NCI-H2029 treated with DMSO at 0.1 percent for 48 hours (cell line): ENCODE results near the gene COX8C.
"Not testable (repeated sequence)": the region's sequence is repeated elsewhere in the genome, so short reads cannot be mapped to it uniquely, and the experiment has no call there.

Source experiments
- DNase-seq: peaks from one replicate; lab custom pipeline; 2025; lab: John Stamatoyannopoulos, UW

The COX8C gene

DNA sequence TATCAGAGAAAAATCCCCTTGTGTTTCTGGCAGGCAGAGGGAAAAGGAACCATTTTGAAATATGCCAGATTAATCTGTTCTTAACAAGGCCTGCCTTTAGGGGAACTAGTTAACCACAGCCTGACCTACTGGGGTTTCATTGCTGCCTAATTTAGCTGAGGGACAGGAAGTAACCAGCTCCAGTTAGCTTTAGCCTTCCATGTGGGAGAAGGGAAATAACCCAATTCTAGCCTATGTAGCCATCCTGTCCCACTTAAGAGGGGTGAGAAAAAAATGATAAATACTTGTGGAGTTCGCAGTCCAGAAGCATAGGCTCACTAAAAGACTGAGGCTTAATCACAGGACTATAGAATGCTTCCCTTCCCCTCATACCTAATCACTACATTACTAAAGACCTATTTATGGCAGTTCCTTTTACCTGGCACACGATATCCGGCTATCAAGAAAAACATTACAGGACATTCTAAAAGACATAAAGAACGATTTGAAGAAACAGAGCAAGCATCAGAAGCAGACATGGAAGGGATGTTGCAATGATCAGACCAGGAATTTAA, 22.8 kb downstream of the COX8C start:
- DNase-seq = no peak

DNA sequence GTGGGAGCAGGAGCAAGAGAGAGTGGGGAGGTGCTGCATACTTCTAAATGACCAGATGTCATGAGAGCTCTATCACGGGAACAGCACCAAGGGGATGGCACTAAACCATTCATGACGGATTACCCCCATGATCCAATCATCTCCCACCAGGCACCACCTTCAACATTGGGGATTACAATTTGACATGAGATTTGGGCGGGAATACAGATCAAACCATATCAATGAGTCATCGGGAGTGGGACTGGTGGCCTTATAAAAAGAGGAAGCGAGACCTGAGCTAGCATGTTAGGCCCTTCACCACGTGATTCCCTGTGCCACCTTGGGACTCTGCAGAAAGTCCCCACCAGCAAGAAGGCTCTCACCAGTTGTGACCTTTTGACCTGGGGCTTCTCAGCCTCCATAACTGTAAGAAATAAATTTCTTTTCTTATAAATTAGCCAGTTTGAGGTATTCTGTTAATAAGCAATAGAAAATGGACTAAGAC, 28.7 kb downstream of the COX8C start:
- DNase-seq = no peak

DNA sequence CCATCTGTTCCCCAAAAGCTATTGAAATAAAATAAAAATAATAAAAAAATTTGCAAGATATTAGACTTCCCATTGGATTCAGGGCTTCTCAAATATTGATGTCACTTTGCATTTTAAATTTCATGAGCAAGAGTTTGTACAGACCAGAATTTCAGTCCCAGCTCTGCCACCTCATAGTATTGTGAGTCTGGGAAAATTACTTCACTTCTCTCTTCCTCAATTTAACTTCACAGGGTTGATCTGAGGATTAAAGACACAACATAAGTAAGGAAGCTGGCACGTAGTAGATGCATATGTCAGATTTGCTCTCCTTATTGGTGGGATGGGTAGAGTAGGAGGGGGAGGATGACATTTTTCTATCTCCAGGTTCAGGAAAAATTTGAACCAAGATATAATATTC, 32.8 kb downstream of the COX8C start:
- no peak for DNase-seq

DNA sequence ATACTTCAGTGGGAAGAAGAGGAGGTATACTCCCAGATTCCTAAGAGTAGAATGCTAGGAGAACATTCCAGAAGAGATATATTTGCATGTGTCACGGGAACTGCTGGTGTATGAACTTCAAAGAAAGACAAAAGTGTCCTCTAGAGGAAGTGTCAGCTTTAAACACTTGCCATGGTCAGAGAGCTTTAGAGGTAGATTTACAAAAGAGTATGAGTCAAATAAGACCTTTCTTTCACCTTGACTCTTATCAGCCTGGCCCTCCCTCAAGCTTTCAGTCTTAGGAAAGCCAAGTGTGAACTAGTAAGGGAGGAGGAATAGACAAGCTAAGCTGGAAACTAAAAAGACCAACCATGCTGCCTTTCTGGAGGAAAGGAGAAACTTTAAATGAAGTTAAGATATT, 34.7 kb downstream of the COX8C start:
- DNase-seq = no peak

DNA sequence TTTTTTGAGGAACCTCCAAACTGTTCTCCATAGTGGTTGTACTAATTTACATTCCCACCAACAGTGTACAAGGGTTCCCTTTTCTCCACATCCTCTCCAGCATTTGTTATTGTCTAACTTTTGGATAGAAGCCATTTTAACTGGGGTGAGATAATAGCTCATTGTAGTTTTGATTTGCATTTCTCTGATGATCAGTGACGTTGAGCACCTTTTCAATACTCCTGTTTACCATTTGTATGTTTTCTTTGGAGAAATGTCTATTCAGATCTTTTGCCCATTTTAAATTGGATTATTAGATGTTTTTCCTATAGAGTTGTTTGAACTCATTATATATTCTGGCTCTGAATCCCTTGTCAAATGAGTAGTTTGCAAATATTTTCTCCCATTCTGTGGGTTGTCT, 37.3 kb downstream of the COX8C start:
- not testable (repeated sequence) for DNase-seq

DNA sequence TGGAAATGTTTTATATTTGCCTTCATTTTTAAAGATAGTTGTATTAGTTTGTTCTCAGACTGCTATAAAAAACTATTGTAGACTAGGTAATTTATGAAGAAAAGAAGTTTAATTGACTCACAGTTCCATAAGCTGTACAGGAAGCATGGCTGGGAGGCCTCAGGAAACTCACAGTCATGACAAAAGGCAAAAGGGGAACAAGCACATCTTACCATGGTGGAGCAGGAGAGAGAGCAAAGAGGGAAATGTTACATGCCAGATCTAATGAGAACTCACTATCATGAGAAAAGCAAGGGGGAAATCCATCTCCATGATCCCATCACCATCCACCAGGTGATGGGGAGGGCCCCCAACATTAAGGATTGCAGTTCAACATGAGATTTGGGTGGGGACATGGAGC, 48.2 kb downstream of the COX8C start:
- no peak for DNase-seq

DNA sequence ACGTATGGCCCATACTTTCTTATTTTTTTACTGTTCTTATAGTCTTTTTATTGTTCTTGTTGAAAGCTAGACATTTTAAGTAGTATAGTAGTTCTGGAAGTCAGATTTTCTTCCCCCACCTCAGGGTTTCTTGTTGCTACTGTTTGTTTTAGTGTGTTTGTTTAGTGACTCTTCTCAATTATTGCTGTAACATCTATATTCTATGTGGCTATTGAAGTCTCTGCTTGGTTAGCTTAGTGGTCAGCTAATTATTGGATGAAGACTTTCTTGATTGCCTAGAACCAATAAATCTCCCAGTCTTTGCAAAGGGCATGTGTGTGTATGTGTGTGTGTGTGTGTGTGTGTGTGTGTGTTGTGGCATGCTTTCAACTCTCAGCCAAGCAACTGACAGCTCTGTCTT, 49.5 kb downstream of the COX8C start:
- no peak for DNase-seq
